HG03095 (cell line): ENCODE results near the gene PRODH2.
"Not testable (repeated sequence)": the region's sequence is repeated elsewhere in the genome, so short reads cannot be mapped to it uniquely, and the experiment has no call there.

ENCODE experiments used
- ATAC-seq: cut with Tn5 transposase; IDR thresholded peaks from one replicate; pipeline ENCODE4 v1.9.1; 2021; ENCODE audit warnings: moderate library complexity; ENCODE audit not compliant: unreplicated experiment

The PRODH2 gene

GRCh38 chr19:35843676-35844481 is 31.2 kb upstream of the PRODH2 start:
- no peak for ATAC-seq

- no peak for ATAC-seq
Measured at GRCh38 chr19:35842666-35843272, 30.1 kb upstream of the PRODH2 start.

- ATAC-seq: no peak
Measured at GRCh38 chr19:35841961-35842595, 29.4 kb upstream of the PRODH2 start.

- not testable (repeated sequence) for ATAC-seq
Measured at GRCh38 chr19:35836096-35836495, 23.5 kb upstream of the PRODH2 start.

GRCh38 chr19:35833972-35834371 is 21.3 kb upstream of the PRODH2 start:
- ATAC-seq: no peak

- no peak for ATAC-seq
Measured at GRCh38 chr19:35832054-35832453, 19.4 kb upstream of the PRODH2 start.

GRCh38 chr19:35830986-35831385 is 18.3 kb upstream of the PRODH2 start:
- no peak for ATAC-seq

- no peak for ATAC-seq
Measured at GRCh38 chr19:35828692-35829301, 16.2 kb upstream of the PRODH2 start.

- ATAC-seq: no peak
Measured at GRCh38 chr19:35824150-35824549, 11.5 kb upstream of the PRODH2 start.

- no peak for ATAC-seq
Measured at GRCh38 chr19:35822579-35822978, 9.9 kb upstream of the PRODH2 start.

- no peak for ATAC-seq
Measured at GRCh38 chr19:35818445-35818844, 5.8 kb upstream of the PRODH2 start.

- ATAC-seq: no peak
Measured at GRCh38 chr19:35816846-35817245, 4.2 kb upstream of the PRODH2 start.

GRCh38 chr19:35816262-35816661 is 3.6 kb upstream of the PRODH2 start:
- ATAC-seq: no peak

- ATAC-seq: no peak
Measured at GRCh38 chr19:35813043-35813890, 622 bp upstream of the PRODH2 start.

GRCh38 chr19:35811317-35812219 is 1.1 kb downstream of the PRODH2 start:
- no peak for ATAC-seq

GRCh38 chr19:35807633-35808032 is 5.0 kb downstream of the PRODH2 start:
- no peak for ATAC-seq

- ATAC-seq: no peak
Measured at GRCh38 chr19:35806597-35806996, 6.0 kb downstream of the PRODH2 start.

- ATAC-seq: no peak
Measured at GRCh38 chr19:35805526-35806102, 7.0 kb downstream of the PRODH2 start.

- no peak for ATAC-seq
Measured at GRCh38 chr19:35801828-35802227, 10.8 kb downstream of the PRODH2 start.
